Suprapubic skin (tissue), 4 donors: ENCODE data around the gene ADCY9. TPM values are rescaled to one million over a fixed set of nuclear protein-coding genes. Genes with fewer than 3 reads are reported as not detected.

Source experiments
- DNase-seq, 2 donors: peaks; one replicate each; pipeline ENCODE4 v3.0.0-alpha.2; 2019; ENCODE audit warnings: low spot score in 2 of 2
- H3K27ac ChIP-seq: fragments of 200-600 bp; sonication (generic); one replicate; pipeline ENCODE4 v1.5.1; 2019
- H3K27me3 ChIP-seq: fragments of 200-600 bp; sonication (generic); one replicate; pipeline ENCODE4 v1.5.1; 2019
- H3K36me3 ChIP-seq: fragments of 200-600 bp; sonication (generic); one replicate; pipeline ENCODE4 v1.5.1; 2019
- H3K4me1 ChIP-seq: fragments of 200-600 bp; sonication (generic); one replicate; pipeline ENCODE4 v1.5.1; 2019
- H3K4me3 ChIP-seq: fragments of 200-600 bp; sonication (generic); one replicate; pipeline ENCODE4 v1.5.1; 2019; ENCODE audit warnings: mild to moderate bottlenecking
- H3K9me3 ChIP-seq: fragments of 200-600 bp; sonication (generic); one replicate; pipeline ENCODE4 v1.5.1; 2019
- CTCF ChIP-seq, 2 donors: fragments of 200-600 bp in 1 of 2; fragments of 450-650 bp in 1 of 2; sonication (generic) in 1 of 2; IDR thresholded peaks; one replicate each; pipeline ENCODE4 v1.5.1; 2016 to 2019; ENCODE audit warnings: antibody characterized with exemption in 2 of 2, mild to moderate bottlenecking in 1 of 2, moderate library complexity in 1 of 2
- EP300 ChIP-seq: sonication (generic); formaldehyde crosslinking; IDR thresholded peaks from one replicate; pipeline ENCODE4 v1.6.1; 2017; ENCODE audit warnings: antibody characterized with exemption
- POLR2A ChIP-seq, 2 donors: fragments of 450-650 bp; IDR thresholded peaks; one replicate each; pipeline ENCODE4 v1.6.1; 2017; ENCODE audit warnings: antibody characterized with exemption in 2 of 2, mild to moderate bottlenecking in 2 of 2, moderate library complexity in 2 of 2
- POLR2AphosphoS5 ChIP-seq, 3 donors: sonication (generic); formaldehyde crosslinking; IDR thresholded peaks; one replicate each; pipeline ENCODE4 v1.6.1; 2017; ENCODE audit warnings: antibody characterized with exemption in 3 of 3
- WGBS: methylation state at CpG from one replicate; pipeline ENCODE4 v1.1.5; 2018; 5-methylcytosine and 5-hydroxymethylcytosine counted together
- total RNA-seq, 4 donors: library from RNA; depleted of rRNA; stranded (reverse); fragments of >200 nt; gene quantifications; one replicate each; pipeline ENCODE4 v1.1.0, GENCODE V29; 2016

The ADCY9 gene
- total RNA-seq, 4 donors from 2014 or later = 21.5 to 27.2 (median 26.4) TPM

- peak; percentile 19 to 58 for DNase-seq
- TF ChIP-seq CTCF (IDR thresholded peaks at IDR 0.05) = no peak
- no peak for TF ChIP-seq POLR2AphosphoS5 (IDR thresholded peaks at IDR 0.05)
- no peaks in the 10 kb centered on the region for H3K9me3 ChIP-seq
- H3K4me3 ChIP-seq = no peak overlapping the region
- H3K27ac ChIP-seq = no peak overlapping the region
- WGBS = 95% methylated on average over 15 of the region's 15 CpGs
- H3K4me1 ChIP-seq = peaks cover 20% of the 10 kb centered on the region
- no peaks in the 10 kb centered on the region for H3K27me3 ChIP-seq
- no peaks in the 10 kb centered on the region for H3K36me3 ChIP-seq
These were observed 26.9 kb downstream of the ADCY9 start for GRCh38 chr16:4089251-4089810.

- no peaks in the 10 kb centered on the region for H3K27me3 ChIP-seq
These were observed 28.2 kb downstream of the ADCY9 start for GRCh38 chr16:4087990-4088577.

GRCh38 chr16:4087099-4087885 lies 28.9 kb downstream of the ADCY9 start:
- no peaks in the 10 kb centered on the region for H3K27me3 ChIP-seq
- H3K9me3 ChIP-seq = no peaks in the 10 kb centered on the region
- no peak overlapping the region for H3K4me3 ChIP-seq
- H3K27ac ChIP-seq = no peak overlapping the region
- H3K36me3 ChIP-seq = no peaks in the 10 kb centered on the region
- TF ChIP-seq EP300 (no peak), CTCF (IDR thresholded peaks at IDR 0.05) (no peak), POLR2AphosphoS5 (IDR thresholded peaks at IDR 0.05) (no peak), POLR2A (IDR thresholded peaks at IDR 0.05) (no peak)
- WGBS = 75% methylated on average over 12 of the region's 12 CpGs
- DNase-seq = peak; percentile 21 to 32
- H3K4me1 ChIP-seq = peaks cover 25% of the 10 kb centered on the region

More at GRCh38 chr16:4087990-4088577, 28.2 kb downstream of the ADCY9 start:
- peak; percentile 27 to 38 for DNase-seq
- Histone ChIP-seq H3K4me1 (peaks cover 20% of the 10 kb centered on the region), H3K4me3 (no peak overlapping the region), H3K36me3 (no peaks in the 10 kb centered on the region), H3K27ac (no peak overlapping the region), H3K9me3 (no peaks in the 10 kb centered on the region)
- TF ChIP-seq POLR2AphosphoS5 (IDR thresholded peaks at IDR 0.05) = no peak
- TF ChIP-seq POLR2A (IDR thresholded peaks at IDR 0.05) = no peak
- TF ChIP-seq EP300 = no peak
- TF ChIP-seq CTCF (IDR thresholded peaks at IDR 0.05) = no peak
- 92% methylated on average over 7 of the region's 7 CpGs for WGBS

GRCh38 chr16:4086153-4086552 lies 30.1 kb downstream of the ADCY9 start:
- TF ChIP-seq POLR2AphosphoS5 (IDR thresholded peaks at IDR 0.05) (no peak), POLR2A (IDR thresholded peaks at IDR 0.05) (no peak), CTCF (IDR thresholded peaks at IDR 0.05) (no peak), EP300 (no peak)
- peak in 1 of 2 donors; percentile 78 for DNase-seq
- Histone ChIP-seq H3K4me1 (peaks cover 27% of the 10 kb centered on the region), H3K9me3 (no peaks in the 10 kb centered on the region), H3K27ac (no peak overlapping the region), H3K27me3 (no peaks in the 10 kb centered on the region), H3K36me3 (no peaks in the 10 kb centered on the region), H3K4me3 (no peak overlapping the region)
- 93% methylated on average over 15 of the region's 15 CpGs for WGBS

GRCh38 chr16:4085405-4085970 lies 30.8 kb downstream of the ADCY9 start:
- H3K9me3 ChIP-seq = no peaks in the 10 kb centered on the region
- H3K4me3 ChIP-seq = no peak overlapping the region
- H3K36me3 ChIP-seq = no peaks in the 10 kb centered on the region
- H3K27me3 ChIP-seq = no peaks in the 10 kb centered on the region
- peaks cover 21% of the 10 kb centered on the region for H3K4me1 ChIP-seq
- H3K27ac ChIP-seq = no peak overlapping the region
- 96% methylated on average over 4 of the region's 12 CpGs for WGBS
- peak in 1 of 2 donors; percentile 72 for DNase-seq
- no peak for TF ChIP-seq EP300
- no peak for TF ChIP-seq POLR2AphosphoS5 (IDR thresholded peaks at IDR 0.05)
- no peak for TF ChIP-seq CTCF (IDR thresholded peaks at IDR 0.05)
- TF ChIP-seq POLR2A (IDR thresholded peaks at IDR 0.05) = no peak
